ENCODE results near the gene PDGFB.

GRCh38 chr22:39246217-39246616 is 1.4 kb upstream of the PDGFB start:
- TF ChIP-seq FOXP2 (optimal IDR thresholded peaks at IDR 0.05; ENCODE audit: borderline replicate concordance, extremely low read depth, extremely low read length, insufficient read depth) (no peak), REST (IDR thresholded peaks at IDR 0.05; ENCODE audit: insufficient read depth in 1 of 2, low read depth in 2 of 2, low read length in 2 of 2) (no peak), TAF1 (IDR thresholded peaks at IDR 0.05; ENCODE audit: borderline replicate concordance, insufficient read depth, low read length) (no peak), POLR2AphosphoS5 (IDR thresholded peaks at IDR 0.05; ENCODE audit: low read depth, low read length) (no peak)
